NT2/D1 (cell line): ENCODE data around the gene CFAP206.

Source experiments
- DNase-seq: peaks from one replicate; pipeline ENCODE4 v3.0.0-alpha.2; 2011; ENCODE audit warnings: low read depth, low spot score
- H3K27me3 ChIP-seq: 2 replicates; pipeline ENCODE4 v1.6.0; 2011; ENCODE audit warnings: mild to moderate bottlenecking; ENCODE audit not compliant: insufficient read length, insufficient read depth
- H3K36me3 ChIP-seq: 2 replicates; pipeline ENCODE4 v1.6.1; 2011; ENCODE audit warnings: mild to moderate bottlenecking, low read length, mixed read lengths; ENCODE audit not compliant: insufficient read depth, insufficient read length
- H3K4me1 ChIP-seq: 2 replicates; pipeline ENCODE4 v1.5.1; 2011; ENCODE audit not compliant: insufficient read depth, insufficient read length
- H3K4me3 ChIP-seq: 2 replicates; pipeline ENCODE4 v1.5.1; 2011; ENCODE audit warnings: low read depth; ENCODE audit not compliant: insufficient read length
- H3K9ac ChIP-seq: 2 replicates; pipeline ENCODE4 v1.6.0; 2011; ENCODE audit warnings: low read depth; ENCODE audit not compliant: insufficient read length
- H3K9me3 ChIP-seq: 2 replicates; pipeline ENCODE4 v1.5.1; 2011; ENCODE audit warnings: mild to moderate bottlenecking, low read length; ENCODE audit not compliant: insufficient read depth
- SUZ12 ChIP-seq: IDR thresholded peaks from 2 replicates; pipeline ENCODE4 v1.6.1; 2011; ENCODE audit not compliant: insufficient read length, insufficient read depth; ENCODE audit errors: extremely low read depth
- YY1 ChIP-seq: IDR thresholded peaks from 2 replicates; pipeline ENCODE4 v1.6.1; 2011; ENCODE audit not compliant: insufficient read length, insufficient read depth
- ZNF274 ChIP-seq: IDR thresholded peaks from 2 replicates; pipeline ENCODE4 v1.6.1; 2011; ENCODE audit warnings: mild to moderate bottlenecking, low read depth, low read length

Gene CFAP206

GRCh38 chr6:87407901-87408720 lies at the start of gene CFAP206:
CFAP206 (plus strand) TSS chr6:87407972; CDS start chr6:87409840, 1,868 bp downstream.
- peak within 1 kb of the TSS; percentile 70 for H3K9ac ChIP-seq
- H3K36me3 ChIP-seq = no peaks in the 10 kb centered on the region
- no peak for TF ChIP-seq SUZ12
- TF ChIP-seq ZNF274 = no peak
- no peak for TF ChIP-seq YY1
- DNase-seq = peak; percentile 57
- no peaks in the 10 kb centered on the region for H3K27me3 ChIP-seq
- no peaks in the 10 kb centered on the region for H3K9me3 ChIP-seq
- H3K4me3 ChIP-seq = peak within 1 kb of the TSS; percentile 84
- no peaks in the 10 kb centered on the region for H3K4me1 ChIP-seq

DNA sequence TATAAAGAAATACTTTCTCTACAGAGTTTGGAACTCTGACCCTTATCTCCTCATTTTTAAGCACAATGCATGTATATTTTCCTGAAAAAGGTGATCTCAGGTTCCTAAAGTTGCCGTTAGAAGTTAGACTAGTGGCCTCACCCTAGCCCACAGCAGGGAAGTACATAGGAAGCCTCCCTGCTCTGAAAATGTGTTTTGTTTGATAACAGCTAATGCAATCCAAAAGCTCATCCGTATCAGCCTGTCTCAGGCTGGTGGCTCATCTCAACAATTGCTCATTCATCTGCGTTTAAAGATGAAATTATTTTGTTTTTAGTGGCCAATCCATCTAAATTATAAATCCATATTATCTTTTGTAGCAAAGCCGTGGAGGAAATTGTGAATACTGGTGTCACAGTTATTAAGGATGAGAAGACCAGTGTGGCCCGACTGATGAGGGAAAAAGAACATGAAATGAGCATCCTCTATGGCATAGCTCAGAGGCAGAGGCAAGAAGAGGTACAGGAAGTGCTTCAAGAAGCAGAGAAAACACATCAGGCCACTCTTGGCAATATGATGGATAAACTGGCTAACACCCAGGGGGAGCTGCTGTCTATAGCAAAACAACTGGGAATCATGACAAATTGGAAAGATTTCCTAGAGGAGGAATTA lies 43.0 kb upstream of the CFAP206 start:
- Histone ChIP-seq H3K36me3 (no peaks in the 10 kb centered on the region), H3K9ac (no peak overlapping the region), H3K9me3 (peaks cover 23% of the 10 kb centered on the region; the same call in 1 of the 2 replicates), H3K4me3 (no peak overlapping the region), H3K4me1 (no peaks in the 10 kb centered on the region), H3K27me3 (no peaks in the 10 kb centered on the region)
- no peak for DNase-seq
- TF ChIP-seq ZNF274 = no peak

- H3K4me3 ChIP-seq = no peak overlapping the region
- no peak overlapping the region for H3K9ac ChIP-seq
- no peaks in the 10 kb centered on the region for H3K4me1 ChIP-seq
- H3K9me3 ChIP-seq = peaks cover 25% of the 10 kb centered on the region; the same call in 1 of the 2 replicates
- no peak for TF ChIP-seq ZNF274
- no peak for TF ChIP-seq SUZ12
- no peak for TF ChIP-seq YY1
- no peaks in the 10 kb centered on the region for H3K36me3 ChIP-seq
- DNase-seq = no peak
- no peaks in the 10 kb centered on the region for H3K27me3 ChIP-seq
These were observed 41.5 kb upstream of the CFAP206 start for GRCh38 chr6:87366072-87366827.

DNA sequence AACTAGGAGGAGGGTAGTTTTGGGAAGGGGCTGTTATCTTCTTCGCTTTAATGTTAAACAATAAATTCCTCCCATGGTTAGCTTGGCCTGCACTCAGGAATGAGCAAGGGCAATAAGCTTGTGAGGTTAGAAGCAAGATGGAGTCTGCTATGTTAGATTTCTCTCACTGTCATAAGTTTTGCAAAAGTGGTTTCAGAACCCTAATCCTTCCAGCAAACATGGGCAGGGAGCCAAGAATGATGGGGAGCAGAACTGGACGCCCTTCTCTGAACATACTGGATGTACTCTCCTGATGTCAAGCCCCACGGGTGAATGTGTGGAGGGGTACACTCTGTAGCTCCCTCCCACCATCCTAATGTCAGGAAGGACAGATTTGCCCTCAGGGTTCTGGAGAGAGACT lies 40.9 kb upstream of the CFAP206 start:
- H3K9ac ChIP-seq = no peak overlapping the region
- no peaks in the 10 kb centered on the region for H3K4me1 ChIP-seq
- no peak for TF ChIP-seq ZNF274
- no peak for TF ChIP-seq YY1
- TF ChIP-seq SUZ12 = no peak
- no peaks in the 10 kb centered on the region for H3K27me3 ChIP-seq
- DNase-seq = no peak
- peaks cover 25% of the 10 kb centered on the region; the same call in 1 of the 2 replicates for H3K9me3 ChIP-seq
- H3K4me3 ChIP-seq = no peak overlapping the region
- H3K36me3 ChIP-seq = no peaks in the 10 kb centered on the region

- Histone ChIP-seq H3K4me1 (no peaks in the 10 kb centered on the region), H3K36me3 (no peaks in the 10 kb centered on the region), H3K27me3 (no peaks in the 10 kb centered on the region), H3K9me3 (peaks cover 14% of the 10 kb centered on the region; the same call in 1 of the 2 replicates), H3K9ac (no peak overlapping the region), H3K4me3 (no peak overlapping the region)
- TF ChIP-seq SUZ12 = no peak
- no peak for TF ChIP-seq YY1
- TF ChIP-seq ZNF274 = no peak
- no peak for DNase-seq
These were observed 34.4 kb upstream of the CFAP206 start for GRCh38 chr6:87373377-87373776.

- no peak for TF ChIP-seq SUZ12
- Histone ChIP-seq H3K9ac (no peak overlapping the region), H3K9me3 (no peaks in the 10 kb centered on the region), H3K4me1 (no peaks in the 10 kb centered on the region), H3K36me3 (no peaks in the 10 kb centered on the region), H3K27me3 (no peaks in the 10 kb centered on the region), H3K4me3 (no peak overlapping the region)
- no peak for DNase-seq
These were observed 32.5 kb upstream of the CFAP206 start for GRCh38 chr6:87375315-87375714.

- Histone ChIP-seq H3K27me3 (no peaks in the 10 kb centered on the region), H3K9ac (no peak overlapping the region), H3K4me3 (no peak overlapping the region), H3K9me3 (no peaks in the 10 kb centered on the region), H3K36me3 (no peaks in the 10 kb centered on the region), H3K4me1 (no peaks in the 10 kb centered on the region)
- no peak for DNase-seq
- TF ChIP-seq YY1 (no peak), SUZ12 (no peak), ZNF274 (no peak)
These were observed 31.1 kb upstream of the CFAP206 start for GRCh38 chr6:87376643-87377042.
